ENCODE data around the gene STRN4.

STRN4 gene

DNA sequence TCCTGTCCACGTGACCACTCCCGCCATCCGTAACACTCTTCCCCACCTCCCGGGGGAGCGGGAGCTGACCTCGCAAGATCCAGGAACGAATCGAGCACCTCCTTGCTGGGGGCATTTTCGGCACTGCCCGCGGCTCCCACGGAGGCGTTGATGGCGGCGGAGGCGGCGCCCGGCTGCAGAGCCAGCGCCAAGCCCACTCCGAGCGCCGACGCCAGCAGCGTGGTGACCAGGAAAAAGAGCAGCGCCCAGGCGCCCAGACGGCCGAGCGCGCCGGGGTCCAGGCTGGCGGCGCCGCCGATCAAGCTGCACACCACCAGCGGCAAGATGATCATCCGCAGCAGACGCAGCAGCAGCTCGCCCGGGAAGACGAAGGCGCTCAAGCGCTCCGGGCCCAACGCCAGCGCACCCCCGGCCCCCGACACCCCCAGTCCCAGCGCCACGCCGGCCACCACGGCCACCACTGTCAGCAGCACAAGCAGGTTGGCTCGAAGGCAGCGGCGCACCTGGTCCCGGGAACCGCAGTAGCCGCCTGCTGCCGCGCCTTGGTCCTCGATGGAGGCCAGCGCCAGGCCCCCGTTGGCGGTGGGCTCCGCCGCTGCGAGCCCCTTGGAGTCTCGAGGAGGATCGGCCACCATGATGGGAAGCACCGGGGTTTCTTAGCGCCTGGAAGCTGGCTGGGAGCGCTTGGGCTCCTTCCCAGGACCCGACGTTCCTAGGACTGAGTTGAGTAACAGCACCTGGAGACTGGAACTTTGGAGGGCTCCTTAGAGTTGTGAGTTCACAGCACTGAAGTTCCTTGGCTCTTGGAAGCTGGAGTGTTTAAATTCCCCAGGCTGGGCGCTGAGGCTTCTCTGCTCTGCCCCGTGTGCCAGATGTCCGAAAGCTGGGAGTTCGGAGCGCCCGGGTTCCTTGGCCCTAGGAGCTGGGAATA lies 41.3 kb upstream of the STRN4 start:
- no peak for DNase-seq (ENCODE audit: extremely low read depth, low read depth)
- TF ChIP-seq CTCF (IDR thresholded peaks at IDR 0.05; ENCODE audit: low read depth, low read length, missing control alignments), result no peak
- peak overlapping the region; percentile 95 for H3K4me3 ChIP-seq (replicated peaks; ENCODE audit: low read depth, low read length)

DNA sequence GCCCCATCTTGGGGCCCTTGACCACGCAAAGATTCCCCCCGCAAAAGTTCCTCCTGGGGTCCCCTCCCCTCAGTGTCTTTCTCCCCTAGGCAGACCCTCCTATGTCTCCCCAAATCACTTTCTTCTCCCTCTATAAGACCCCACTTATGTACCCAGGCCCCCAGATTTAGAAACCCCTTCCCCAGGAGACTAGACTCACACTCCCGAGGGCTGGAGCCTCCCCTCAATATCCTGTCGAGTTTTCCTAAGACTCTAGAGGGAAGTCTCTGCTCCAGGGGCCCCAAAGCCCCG lies 40.7 kb upstream of the STRN4 start:
- DNase-seq (ENCODE audit: extremely low read depth, low read depth), result no peak
- TF ChIP-seq CTCF (IDR thresholded peaks at IDR 0.05; ENCODE audit: low read depth, low read length, missing control alignments), result no peak
- peak overlapping the region; percentile 95 for H3K4me3 ChIP-seq (replicated peaks; ENCODE audit: low read depth, low read length)

- no peak for DNase-seq (ENCODE audit: extremely low read depth, low read depth)
- H3K4me3 ChIP-seq (replicated peaks; ENCODE audit: low read depth, low read length), result peak overlapping the region; percentile 95
- no peak for TF ChIP-seq CTCF (IDR thresholded peaks at IDR 0.05; ENCODE audit: low read depth, low read length, missing control alignments)
These were observed 40.2 kb upstream of the STRN4 start for GRCh38 chr19:46786236-46787039.

GRCh38 chr19:46785980-46786235 lies 39.7 kb upstream of the STRN4 start:
- no peak for DNase-seq (ENCODE audit: extremely low read depth, low read depth)
- peak overlapping the region; percentile 95 for H3K4me3 ChIP-seq (replicated peaks; ENCODE audit: low read depth, low read length)
- TF ChIP-seq CTCF (IDR thresholded peaks at IDR 0.05; ENCODE audit: low read depth, low read length, missing control alignments), result no peak

- no peak for DNase-seq (ENCODE audit: extremely low read depth, low read depth)
- peak overlapping the region; percentile 95 for H3K4me3 ChIP-seq (replicated peaks; ENCODE audit: low read depth, low read length)
- TF ChIP-seq CTCF (IDR thresholded peaks at IDR 0.05; ENCODE audit: low read depth, low read length, missing control alignments), result no peak
These were observed 39.1 kb upstream of the STRN4 start for GRCh38 chr19:46785054-46785979.

DNA sequence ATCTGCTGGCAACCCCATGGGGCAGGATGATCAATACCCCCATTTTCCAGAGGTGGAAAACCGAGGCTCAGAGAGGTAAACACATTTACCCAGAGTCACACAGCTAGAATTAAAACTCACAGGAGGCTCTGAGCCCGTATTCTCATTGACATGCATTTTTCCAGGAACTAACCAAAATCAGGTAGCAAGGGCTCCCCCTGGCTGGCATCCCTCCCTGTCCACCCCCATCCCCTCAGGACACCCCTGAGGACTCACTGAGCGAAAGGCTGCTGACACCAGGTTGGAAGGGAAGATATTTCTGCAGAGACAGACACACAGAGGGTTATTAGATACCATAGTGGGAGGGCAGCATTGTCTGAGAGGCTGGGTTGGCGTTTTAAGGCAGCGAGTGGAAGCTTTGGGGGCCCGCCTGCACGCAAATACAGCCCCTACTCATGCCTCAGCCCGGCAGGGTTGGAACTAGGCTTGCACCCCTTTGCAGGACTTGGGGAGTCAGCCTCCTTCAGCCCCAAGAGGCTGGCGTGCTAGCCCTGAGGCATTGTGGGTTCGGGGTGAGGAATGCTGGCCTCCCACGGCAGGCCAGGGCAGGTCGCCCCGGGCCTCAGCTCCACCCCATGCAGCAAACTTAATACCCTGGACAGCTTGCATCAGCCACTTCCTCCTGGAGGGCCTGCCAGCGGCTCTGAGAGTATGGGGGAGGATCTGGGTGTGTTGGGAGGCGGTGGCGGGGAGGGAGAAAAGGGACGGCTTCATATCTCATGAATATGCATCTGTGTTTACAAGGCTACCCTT lies 38.2 kb upstream of the STRN4 start:
- no peak for DNase-seq (ENCODE audit: extremely low read depth, low read depth)
- peak overlapping the region; percentile 95 for H3K4me3 ChIP-seq (replicated peaks; ENCODE audit: low read depth, low read length)
- TF ChIP-seq CTCF (IDR thresholded peaks at IDR 0.05; ENCODE audit: low read depth, low read length, missing control alignments), result peak; percentile 35
